Subcutaneous adipose tissue (tissue), 4 donors: ENCODE measurements around the gene UBE2E2. TPM values are rescaled to one million over a fixed set of nuclear protein-coding genes. Genes with fewer than 3 reads are reported as not detected.

Experiments used
- total RNA-seq, 4 donors: library from RNA; depleted of rRNA; stranded (reverse); fragments of >200 nt; gene quantifications; one replicate each; pipeline ENCODE4 v1.1.0, GENCODE V29; 2016
- TF ChIP-seq, protein P1 (sequence below): fragments of 450-650 bp; IDR thresholded peaks from one replicate; pipeline ENCODE4 v1.5.1; 2016; ENCODE audit warnings: low read depth, mild to moderate bottlenecking, control low read depth, antibody characterized with exemption, moderate library complexity

UBE2E2 gene
- total RNA-seq, 4 donors from 2014 or later, result 48.0 to 89.0 (median 63.4) TPM

DNA sequence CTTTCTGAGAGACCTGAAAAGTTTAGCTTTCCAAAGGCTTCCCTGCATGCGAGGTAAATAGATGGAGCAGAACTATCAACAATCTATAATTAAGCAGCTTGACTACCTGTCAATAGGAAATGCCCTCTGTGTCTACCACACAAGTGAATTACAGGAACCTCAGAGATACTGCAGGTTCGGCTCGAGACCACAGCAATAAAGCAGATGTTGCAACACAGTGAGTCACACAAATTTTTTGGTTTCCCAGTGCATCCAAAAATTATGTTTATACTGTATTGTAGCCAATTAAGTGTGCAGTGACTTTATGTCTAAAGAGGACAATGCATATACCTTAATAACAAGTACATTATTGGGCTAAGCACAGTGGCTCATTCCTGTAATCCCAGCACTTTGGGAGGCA is 252.0 kb downstream of the UBE2E2 start:
- TF ChIP-seq, protein P1, sequence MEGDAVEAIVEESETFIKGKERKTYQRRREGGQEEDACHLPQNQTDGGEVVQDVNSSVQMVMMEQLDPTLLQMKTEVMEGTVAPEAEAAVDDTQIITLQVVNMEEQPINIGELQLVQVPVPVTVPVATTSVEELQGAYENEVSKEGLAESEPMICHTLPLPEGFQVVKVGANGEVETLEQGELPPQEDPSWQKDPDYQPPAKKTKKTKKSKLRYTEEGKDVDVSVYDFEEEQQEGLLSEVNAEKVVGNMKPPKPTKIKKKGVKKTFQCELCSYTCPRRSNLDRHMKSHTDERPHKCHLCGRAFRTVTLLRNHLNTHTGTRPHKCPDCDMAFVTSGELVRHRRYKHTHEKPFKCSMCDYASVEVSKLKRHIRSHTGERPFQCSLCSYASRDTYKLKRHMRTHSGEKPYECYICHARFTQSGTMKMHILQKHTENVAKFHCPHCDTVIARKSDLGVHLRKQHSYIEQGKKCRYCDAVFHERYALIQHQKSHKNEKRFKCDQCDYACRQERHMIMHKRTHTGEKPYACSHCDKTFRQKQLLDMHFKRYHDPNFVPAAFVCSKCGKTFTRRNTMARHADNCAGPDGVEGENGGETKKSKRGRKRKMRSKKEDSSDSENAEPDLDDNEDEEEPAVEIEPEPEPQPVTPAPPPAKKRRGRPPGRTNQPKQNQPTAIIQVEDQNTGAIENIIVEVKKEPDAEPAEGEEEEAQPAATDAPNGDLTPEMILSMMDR, result no peak

DNA sequence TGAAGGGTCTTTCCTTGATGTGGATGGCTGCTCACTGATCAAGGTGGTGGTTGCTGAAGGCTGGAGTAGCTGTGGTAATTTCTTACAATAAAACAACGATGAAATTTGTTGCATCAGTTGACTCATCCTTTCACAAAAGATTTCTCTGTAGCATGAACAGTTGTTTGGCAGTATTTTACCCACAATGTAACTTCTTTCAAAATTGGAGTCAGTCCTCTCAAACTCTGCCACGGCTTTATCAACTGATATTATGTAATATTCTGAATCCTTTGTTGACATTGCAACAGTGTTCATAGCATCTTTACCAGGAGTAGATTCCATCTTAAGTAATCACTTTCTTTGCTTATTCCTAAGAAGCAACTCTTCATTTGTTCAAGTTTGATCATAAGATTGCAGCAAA is 252.6 kb downstream of the UBE2E2 start:
- TF ChIP-seq, protein P1, result no peak

DNA sequence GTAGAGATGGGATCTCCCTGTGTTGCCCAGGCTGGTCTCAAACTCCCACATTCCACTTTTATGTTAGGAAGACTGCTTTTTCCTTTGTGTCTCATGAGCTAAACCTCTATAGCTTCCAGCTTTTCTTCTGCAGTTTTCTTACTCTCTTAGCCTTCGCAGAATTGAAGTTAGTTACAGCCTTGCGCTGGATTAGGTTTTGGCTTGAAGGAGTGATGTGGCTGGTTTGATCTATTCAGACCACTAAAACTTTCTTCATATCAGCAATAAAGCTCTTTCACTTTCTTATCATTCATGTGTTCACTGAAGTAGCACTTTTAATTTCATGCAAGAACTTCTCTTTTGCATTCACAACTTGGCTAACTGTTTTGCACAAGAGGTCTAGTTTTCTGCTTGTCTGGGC is 254.6 kb downstream of the UBE2E2 start:
- TF ChIP-seq, protein P1, result no peak

DNA sequence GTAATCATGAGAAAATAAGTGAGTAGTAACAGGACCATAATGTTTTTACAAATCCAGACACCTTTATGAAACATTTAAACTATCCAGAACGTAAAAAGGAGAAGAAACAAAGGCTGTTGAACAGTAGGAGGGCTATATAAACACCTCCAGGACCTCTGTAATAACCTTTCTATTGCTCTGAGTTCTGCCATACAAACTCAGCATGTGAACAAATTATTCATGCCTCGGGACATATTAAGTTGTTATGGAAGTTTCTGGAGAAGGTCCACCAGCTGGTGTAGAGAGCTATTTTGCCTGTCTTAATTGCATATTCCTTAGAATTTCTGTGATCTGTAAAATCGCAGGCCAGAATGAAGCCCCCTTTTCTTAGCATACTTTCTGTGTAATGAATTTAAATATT is 256.3 kb downstream of the UBE2E2 start:
- TF ChIP-seq, protein P1, result no peak

DNA sequence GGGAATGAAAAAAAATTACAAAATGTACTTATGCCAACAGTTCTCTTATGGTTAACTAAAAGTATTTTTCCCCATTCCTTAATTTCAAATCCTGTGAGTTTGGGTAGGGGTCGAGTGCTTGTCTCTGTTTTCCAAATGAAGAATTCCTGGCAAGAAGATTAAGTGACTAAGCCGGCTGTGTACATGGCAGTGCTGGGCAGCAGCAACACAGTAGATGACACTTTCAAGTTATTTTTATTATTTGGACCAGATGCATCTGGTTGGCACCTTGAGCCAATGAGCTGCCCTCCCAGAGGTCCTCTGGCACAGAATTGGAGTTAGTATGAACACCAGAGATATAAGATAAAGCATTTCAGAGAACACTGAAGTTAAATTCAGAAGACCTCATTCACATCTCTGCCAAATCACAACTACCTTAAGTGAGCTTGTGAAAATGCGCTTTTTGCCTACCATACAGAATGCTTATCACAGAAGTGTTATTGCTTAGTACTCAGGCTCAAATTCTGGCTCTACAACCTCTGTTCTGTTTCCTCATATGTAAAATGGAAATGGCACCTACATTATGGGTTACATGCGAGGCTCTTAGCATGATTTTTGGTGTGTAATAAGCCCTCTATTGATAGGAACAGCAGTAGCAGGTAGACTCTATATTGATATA is 256.9 kb downstream of the UBE2E2 start:
- TF ChIP-seq, protein P1, result no peak

DNA sequence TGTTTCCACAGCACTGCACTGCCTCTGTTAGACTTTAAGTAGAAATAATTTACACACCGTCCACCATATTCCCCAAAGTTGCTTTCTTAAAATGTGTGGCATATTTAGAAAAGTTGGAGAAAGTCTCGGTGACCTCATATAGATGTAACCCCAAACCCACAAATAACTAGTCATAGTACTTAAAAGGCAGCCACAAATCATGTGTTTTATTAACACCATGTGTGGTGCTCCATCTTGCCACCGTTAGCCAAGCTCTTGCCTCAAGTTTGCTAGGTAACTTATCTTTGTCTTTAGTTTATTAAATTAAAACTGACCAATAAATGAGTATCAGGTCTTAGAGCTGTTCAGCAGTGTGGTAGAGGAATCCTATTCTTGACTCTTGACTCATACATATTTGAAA is 257.9 kb downstream of the UBE2E2 start:
- TF ChIP-seq, protein P1, result no peak

DNA sequence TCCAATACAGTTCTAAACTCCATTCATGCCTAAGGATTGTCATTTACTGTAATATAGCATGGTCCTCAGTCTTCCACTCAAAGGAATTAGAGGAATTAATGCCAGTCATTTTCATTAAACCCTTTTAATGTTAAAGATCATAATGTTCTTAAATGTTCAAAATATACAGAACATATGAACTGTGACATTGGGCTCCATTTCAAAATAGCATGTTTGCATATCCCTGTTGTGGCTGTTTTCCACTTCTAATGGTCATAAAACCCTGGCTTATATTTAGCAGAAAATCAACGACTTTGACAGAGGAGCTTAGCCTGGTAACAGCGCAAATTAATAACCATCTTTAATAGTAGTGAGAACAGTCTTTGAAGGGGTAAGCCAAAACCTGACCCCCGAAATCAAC is 260.7 kb downstream of the UBE2E2 start:
- TF ChIP-seq, protein P1, result no peak
